ENCODE results near the gene GRPEL1. TPM values are rescaled to one million over a fixed set of nuclear protein-coding genes. Genes with fewer than 3 reads are reported as not detected.
A peak's percentile ranks its signal among the peaks of the same experiment; 100 is the strongest.

Gene GRPEL1
- total and polyA plus RNA-seq, 2 of the 13 experiments (the other 11 are each of a cell fraction or from before 2014, with no cell fraction given) = 32.3 to 141 TPM

- TF ChIP-seq ZMYM3 (CRISPR knock-in tag; IDR thresholded peaks at IDR 0.05) = peak; percentile 54; the same call in 1 of the 2 replicates
- no peak for TF ChIP-seq ZSCAN12 (CRISPR knock-in tag; IDR thresholded peaks at IDR 0.05)
- no peak for TF ChIP-seq ARNTL (CRISPR knock-in tag; IDR thresholded peaks at IDR 0.05)
- TF ChIP-seq RFXAP (CRISPR knock-in tag; IDR thresholded peaks at IDR 0.05; ENCODE audit: borderline replicate concordance) = peak; percentile 61; the same call in 1 of the 2 replicates
- no peak for TF ChIP-seq RFXANK (CRISPR knock-in tag; IDR thresholded peaks at IDR 0.05)
- peak; percentile 63; the same call in 1 of the 2 replicates for TF ChIP-seq FOXJ3 (CRISPR knock-in tag; IDR thresholded peaks at IDR 0.05; ENCODE audit: borderline replicate concordance)
- TF ChIP-seq ATF1 (CRISPR knock-in tag; IDR thresholded peaks at IDR 0.05) = no peak
- no peak for TF ChIP-seq ARID3A (IDR thresholded peaks at IDR 0.05; ENCODE audit: low read depth, low read length)
- 0 out of 2 replicates have a peak, but pooled peaks have one; percentile 25 for TF ChIP-seq ZNF629 (CRISPR knock-in tag; conservative IDR thresholded peaks at IDR 0.05)
- TF ChIP-seq, protein P1, sequence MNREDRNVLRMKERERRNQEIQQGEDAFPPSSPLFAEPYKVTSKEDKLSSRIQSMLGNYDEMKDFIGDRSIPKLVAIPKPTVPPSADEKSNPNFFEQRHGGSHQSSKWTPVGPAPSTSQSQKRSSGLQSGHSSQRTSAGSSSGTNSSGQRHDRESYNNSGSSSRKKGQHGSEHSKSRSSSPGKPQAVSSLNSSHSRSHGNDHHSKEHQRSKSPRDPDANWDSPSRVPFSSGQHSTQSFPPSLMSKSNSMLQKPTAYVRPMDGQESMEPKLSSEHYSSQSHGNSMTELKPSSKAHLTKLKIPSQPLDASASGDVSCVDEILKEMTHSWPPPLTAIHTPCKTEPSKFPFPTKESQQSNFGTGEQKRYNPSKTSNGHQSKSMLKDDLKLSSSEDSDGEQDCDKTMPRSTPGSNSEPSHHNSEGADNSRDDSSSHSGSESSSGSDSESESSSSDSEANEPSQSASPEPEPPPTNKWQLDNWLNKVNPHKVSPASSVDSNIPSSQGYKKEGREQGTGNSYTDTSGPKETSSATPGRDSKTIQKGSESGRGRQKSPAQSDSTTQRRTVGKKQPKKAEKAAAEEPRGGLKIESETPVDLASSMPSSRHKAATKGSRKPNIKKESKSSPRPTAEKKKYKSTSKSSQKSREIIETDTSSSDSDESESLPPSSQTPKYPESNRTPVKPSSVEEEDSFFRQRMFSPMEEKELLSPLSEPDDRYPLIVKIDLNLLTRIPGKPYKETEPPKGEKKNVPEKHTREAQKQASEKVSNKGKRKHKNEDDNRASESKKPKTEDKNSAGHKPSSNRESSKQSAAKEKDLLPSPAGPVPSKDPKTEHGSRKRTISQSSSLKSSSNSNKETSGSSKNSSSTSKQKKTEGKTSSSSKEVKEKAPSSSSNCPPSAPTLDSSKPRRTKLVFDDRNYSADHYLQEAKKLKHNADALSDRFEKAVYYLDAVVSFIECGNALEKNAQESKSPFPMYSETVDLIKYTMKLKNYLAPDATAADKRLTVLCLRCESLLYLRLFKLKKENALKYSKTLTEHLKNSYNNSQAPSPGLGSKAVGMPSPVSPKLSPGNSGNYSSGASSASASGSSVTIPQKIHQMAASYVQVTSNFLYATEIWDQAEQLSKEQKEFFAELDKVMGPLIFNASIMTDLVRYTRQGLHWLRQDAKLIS (CRISPR knock-in tag; IDR thresholded peaks at IDR 0.05) = no peak
- TF ChIP-seq GABPB1 (CRISPR knock-in tag; IDR thresholded peaks at IDR 0.05) = peak; percentile 66
- TF ChIP-seq ZNF670 (CRISPR knock-in tag; IDR thresholded peaks at IDR 0.05; ENCODE audit: borderline replicate concordance) = no peak
- TF ChIP-seq NFAT5 (CRISPR knock-in tag; IDR thresholded peaks at IDR 0.05) = no peak
- TF ChIP-seq ZNF589 (CRISPR knock-in tag; conservative IDR thresholded peaks at IDR 0.05) = no peak
- no peak for TF ChIP-seq ZNF124 (CRISPR knock-in tag; IDR thresholded peaks at IDR 0.05)
- peak; percentile 58; the same call in 1 of the 2 replicates for TF ChIP-seq MYC (CRISPR knock-in tag; IDR thresholded peaks at IDR 0.05; ENCODE audit: borderline replicate concordance)
- TF ChIP-seq, protein P2, sequence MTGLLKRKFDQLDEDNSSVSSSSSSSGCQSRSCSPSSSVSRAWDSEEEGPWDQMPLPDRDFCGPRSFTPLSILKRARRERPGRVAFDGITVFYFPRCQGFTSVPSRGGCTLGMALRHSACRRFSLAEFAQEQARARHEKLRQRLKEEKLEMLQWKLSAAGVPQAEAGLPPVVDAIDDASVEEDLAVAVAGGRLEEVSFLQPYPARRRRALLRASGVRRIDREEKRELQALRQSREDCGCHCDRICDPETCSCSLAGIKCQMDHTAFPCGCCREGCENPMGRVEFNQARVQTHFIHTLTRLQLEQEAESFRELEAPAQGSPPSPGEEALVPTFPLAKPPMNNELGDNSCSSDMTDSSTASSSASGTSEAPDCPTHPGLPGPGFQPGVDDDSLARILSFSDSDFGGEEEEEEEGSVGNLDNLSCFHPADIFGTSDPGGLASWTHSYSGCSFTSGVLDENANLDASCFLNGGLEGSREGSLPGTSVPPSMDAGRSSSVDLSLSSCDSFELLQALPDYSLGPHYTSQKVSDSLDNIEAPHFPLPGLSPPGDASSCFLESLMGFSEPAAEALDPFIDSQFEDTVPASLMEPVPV (CRISPR knock-in tag; IDR thresholded peaks at IDR 0.05) = no peak; the same call in 1 of the 2 replicates
Observed at GRCh38 chr4:7034262-7035081, 33.4 kb downstream of the GRPEL1 start (continued).

All from HepG2 (cell line).